Stimulated activated CD8-positive, alpha-beta memory T cell treated with anti-CD3 and anti-CD28 coated beads, Interleukin-12 subunit alpha, Interleukin-12 subunit beta, amount 100 ng/mL, for 24 hours (primary cell): ENCODE data around the gene SAMD4A.

Experiments
- DNase-seq: peaks from one replicate; pipeline ENCODE4 v3.0.0-alpha.2; 2020; ENCODE audit errors: extremely low read depth

The SAMD4A gene

GRCh38 chr14:54631016-54631415, 64.1 kb downstream of the SAMD4A start:
- no peak for DNase-seq

DNA sequence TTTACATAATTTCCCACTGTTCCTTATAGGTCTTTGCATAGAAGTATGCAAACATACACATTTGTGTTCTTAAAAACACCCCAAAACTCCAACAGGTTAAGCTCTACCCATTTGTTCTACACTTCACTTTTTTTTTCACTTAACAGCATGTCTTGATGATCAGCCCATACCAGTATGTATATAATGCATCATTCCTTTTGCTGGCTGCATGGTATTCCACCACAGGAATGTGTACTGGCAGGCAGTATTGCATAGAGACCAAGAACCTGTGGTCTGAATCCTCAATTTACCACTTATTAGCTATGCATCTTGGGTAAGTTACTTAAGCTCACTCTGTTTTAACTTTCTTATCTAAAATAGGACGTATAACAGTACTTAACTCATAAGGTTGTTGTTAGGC, 65.5 kb downstream of the SAMD4A start:
- no peak for DNase-seq

DNA sequence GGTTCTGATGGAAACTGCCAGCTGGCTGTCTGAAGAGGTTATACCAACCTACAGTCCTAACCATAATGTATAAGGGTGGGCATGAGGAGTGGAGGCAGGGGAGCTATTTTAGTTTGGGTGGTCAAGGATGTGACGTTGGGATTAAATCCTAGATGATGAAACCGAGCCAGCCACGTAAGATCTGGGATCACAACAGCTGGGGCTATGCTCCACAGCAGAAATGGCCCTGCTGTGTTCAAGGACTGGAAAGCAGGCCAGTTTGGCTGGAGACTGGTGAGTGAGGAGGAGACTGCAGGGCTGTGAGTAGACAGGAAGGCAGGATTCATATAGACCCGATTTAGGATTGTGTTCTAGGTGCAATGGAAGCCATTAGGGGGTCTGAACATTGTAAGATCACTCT, 66.1 kb downstream of the SAMD4A start:
- DNase-seq: no peak

DNA sequence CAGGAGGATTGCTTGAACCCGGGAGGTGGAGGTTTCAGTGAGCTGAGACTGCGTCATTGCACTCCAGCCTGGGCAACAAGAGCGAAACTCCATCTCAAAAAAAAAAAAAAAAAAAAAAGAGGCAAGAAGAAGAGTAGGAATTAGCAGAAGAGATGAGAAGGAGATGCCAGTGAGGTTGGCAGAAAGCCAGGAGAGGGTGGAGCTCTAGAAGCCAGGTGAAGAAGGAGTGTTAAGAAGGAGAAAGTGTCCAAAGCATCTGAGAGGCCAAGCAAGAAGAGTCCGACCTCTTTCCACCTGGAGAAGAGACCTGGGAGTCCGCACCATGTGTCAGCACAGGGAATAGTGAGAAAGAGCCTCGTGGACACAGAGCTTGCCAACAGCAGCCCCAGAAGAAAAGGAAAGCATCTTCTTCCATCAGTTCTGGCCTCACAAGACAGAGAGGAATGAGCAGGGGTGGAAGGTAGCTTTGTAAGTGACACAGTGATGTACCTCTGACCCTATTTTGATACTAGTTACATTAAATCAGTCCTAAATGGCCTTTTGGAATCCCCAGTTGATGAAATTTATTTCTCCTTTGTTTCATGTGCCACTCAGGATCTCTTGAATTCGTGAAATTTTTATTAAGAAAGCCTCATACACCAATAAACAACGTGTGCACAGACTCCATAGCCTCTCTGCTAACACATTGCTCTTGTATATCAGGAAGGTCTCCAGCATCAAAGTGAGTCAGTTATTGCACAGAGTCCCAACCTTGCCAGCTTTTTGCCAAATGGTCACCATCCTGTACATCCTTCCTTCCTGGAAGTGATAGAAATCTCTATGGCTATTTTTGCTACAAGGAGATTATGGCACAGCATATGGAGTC, 70.6 kb downstream of the SAMD4A start:
- DNase-seq: no peak

GRCh38 chr14:54638135-54638446, 71.2 kb downstream of the SAMD4A start:
- no peak for DNase-seq

DNA sequence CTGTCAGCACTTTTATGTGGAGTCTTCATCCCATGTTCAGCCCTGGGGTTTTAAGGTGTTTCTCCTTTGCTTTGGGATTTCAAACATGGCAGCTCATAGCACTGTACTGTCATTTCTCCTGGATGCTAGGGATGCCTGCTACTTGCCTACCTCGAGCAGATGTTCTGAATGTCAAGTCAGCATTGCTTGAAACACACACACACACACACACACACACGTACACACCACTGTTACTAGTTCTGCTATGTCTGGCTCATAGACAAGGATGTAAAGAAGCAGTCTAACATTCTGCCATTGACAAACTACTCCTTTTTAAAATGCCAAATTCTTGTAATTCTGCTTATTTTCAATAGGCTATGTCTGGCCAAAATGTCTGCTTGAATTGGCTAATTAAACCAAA, 72.7 kb downstream of the SAMD4A start:
- DNase-seq: no peak

GRCh38 chr14:54640506-54640905, 73.6 kb downstream of the SAMD4A start:
- DNase-seq: no peak

DNA sequence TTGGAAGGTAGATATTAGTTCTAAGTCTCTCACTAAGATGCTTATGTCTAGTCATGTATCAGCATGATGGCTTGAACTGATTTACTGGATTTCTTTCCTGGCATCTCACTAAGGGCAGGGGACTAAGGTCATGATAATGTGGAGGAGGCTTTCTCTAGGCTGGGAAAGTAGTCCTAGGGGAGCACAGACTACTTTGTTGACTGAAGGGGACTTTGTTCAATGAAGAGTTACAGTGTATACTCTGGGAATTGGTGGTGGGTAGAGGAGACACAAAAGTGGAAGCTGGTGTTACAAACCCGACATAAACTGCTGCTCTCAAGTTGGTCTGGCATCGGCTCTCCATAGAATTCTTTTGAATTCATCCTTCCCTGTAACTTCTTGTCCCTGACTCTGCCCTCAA, 75.2 kb downstream of the SAMD4A start:
- no peak for DNase-seq

- DNase-seq: no peak
Observed at GRCh38 chr14:54642801-54643695, 76.1 kb downstream of the SAMD4A start.

DNA sequence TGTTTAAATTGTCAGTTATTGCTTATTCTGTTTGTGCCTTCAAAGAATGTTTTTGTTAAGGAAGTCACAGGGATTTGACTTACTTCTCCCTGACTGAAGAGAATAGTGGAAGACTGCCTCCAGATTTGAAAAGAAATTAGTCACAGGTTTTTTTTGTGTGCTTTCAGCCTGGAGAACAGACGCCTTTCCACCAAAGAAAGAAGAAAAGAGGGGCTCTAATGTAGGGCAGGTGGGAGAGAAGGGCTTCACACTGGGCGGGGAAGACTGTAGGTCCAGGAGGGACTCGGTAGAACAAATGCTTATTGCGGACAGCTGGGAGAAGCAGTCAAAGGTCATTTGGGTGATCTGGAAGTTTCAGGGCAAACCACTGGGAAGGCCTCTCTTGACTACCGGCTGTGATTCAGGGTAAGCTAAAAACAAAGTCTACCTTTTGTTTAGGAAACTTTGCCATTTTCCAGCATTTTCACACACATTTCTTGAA, 76.8 kb downstream of the SAMD4A start:
- DNase-seq: no peak

GRCh38 chr14:54645639-54646038, 78.7 kb downstream of the SAMD4A start:
- no peak for DNase-seq

- DNase-seq: no peak
Observed at GRCh38 chr14:54646626-54647025, 79.7 kb downstream of the SAMD4A start.

DNA sequence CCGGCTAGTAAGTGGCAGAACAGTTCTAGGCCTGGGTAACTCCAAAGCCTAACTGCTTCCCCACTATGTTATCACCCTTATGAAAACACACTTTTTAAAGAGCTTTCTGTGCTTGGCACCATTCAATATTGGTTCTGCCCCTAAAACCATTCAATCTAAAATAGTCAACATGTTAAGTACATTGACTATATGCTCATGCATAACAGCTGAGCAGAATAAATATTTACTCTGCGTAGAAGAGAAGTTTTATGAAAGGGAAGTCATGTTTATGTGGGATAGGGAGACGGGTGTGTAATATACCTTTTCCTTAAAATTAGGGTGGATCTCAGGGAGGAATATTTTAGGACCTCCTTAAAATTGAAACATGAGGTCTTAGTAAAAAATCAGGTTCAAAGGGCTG, 80.5 kb downstream of the SAMD4A start:
- DNase-seq: no peak

GRCh38 chr14:54649056-54649455, 82.1 kb downstream of the SAMD4A start:
- no peak for DNase-seq

DNA sequence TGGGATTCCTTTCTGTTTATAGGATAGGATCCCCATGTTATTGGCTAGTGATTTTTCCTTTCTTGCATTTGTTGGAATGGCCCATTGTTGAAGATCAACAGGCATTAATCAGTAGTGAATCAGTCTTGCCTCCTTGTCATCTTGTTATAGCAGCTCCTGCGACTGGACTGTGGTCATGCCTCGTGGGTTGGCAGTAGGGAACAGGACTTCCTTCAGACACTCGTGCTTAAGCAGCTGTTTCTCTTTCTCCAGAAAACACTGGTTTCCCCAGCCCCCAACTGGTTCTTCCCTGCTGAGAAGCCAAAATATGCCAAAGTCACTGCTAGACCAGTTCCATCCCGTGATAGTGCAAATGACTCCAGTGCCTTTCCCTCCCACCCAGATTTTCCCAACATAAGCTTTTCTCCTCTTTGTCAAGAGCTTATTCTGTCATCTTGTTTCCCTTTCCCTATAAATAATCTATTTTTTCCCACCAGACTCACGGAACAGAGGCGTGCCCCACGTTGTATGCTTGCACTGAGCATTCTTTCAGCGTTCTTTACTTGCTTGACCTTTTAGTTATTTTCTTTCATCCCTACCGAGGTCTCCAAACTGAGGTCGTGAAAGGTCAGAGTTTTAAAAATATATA, 83.5 kb downstream of the SAMD4A start:
- no peak for DNase-seq

DNA sequence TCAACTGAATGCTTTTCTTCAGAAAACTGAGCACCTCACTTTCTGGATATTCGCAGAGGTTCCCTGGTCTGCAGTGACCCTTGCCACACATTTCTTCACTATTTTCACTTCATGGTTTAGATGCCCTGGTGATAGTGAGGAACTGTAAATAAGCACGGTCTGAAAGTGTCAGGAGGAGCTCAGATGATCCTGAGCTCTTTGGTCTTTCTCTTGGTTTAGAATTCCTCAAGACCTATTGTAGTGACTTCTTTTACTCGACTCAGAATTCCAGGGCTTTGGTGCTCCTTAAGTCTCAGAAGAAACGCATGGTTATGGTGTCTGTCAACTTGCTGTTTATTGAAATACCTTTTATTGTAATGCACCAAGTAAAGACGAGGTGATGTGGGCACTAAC, 84.0 kb downstream of the SAMD4A start:
- no peak for DNase-seq

DNA sequence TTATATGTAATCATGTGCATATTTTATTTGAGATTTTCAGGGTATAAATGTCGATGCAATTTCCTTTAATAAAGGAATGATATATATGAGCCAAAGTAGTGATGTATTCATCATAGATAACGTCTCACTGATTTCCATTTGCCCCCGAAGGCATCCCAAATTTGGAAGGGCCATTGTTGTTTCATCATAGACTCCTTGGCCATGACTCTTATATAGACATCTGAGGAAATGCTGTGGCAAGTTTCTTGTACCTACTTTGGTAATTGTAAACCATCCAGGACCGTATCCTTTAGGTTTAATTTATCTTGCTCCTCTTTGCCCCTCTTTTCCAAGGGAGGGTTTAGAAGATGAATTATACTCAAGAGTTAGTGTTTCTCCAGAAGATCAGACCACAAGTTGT, 84.7 kb downstream of the SAMD4A start:
- DNase-seq: no peak

GRCh38 chr14:54652188-54652587, 85.3 kb downstream of the SAMD4A start:
- no peak for DNase-seq

GRCh38 chr14:54652605-54653052, 85.7 kb downstream of the SAMD4A start:
- no peak for DNase-seq

DNA sequence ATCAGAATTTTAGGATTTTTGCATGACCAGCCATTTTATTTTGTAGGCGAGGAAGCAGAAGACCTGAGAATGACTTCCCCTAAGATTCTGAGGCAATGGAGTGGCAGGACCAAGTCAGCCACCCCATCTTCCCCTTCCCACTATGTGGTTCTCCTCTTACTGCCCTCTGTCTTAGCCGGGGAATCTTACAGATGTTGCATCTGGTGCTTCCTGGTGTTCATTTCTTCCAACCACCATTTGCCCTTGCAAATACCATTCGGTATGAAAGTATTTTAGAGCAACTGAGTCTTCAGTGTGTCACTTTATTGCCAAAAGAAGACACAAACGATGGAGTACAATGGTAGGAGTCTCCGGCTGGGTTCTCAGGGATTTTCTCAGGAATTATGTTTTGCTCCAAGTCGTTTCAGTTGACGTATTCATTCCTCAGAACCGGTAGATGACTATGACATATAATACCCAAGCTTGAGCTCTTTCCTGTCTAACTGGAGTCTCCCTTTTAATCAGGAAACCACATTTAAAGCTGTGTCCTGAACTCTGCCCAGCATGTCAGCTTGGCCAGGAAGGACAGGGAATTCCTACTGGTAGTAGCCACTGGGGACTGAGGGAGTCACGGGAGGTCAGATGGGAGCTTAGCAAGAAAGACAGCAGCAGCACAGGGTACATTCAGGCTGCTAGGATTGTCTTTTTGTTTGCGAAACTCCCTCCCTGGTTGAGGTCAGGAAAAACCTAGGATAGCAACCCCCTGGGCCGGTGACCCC, 87.0 kb downstream of the SAMD4A start:
- DNase-seq: no peak

DNA sequence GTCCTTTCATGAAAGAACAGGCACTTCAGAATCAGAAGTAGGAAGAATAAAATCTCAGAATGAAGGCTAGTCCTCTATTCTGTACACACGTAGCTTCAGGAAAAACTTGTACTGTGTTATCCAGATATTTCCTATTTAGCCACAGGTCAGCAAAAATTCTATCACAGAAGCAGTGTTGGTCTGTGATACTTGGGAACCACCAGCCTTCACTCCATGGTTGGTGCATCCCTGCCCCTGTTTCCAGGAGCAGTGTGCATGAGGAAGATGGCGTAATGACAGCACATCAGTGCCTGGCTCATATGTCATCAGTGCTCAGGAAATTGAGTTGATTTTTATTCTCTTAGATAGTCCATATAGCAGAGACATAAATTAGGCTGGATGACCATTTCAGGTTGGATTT, 87.7 kb downstream of the SAMD4A start:
- DNase-seq: no peak

- no peak for DNase-seq
Observed at GRCh38 chr14:54658836-54659235, 91.9 kb downstream of the SAMD4A start.
